ENCODE measurements around the gene MGST2. TPM values are rescaled to one million over a fixed set of nuclear protein-coding genes. Genes with fewer than 3 reads are reported as not detected.

MGST2 gene
- total RNA-seq, 2 donors from 2014 or later, result 101 to 135 TPM

GRCh38 chr4:139720806-139721205 is 55.2 kb downstream of the MGST2 start:
- H3K27ac ChIP-seq, result no peak overlapping the region
- no peaks in the 10 kb centered on the region for H3K27me3 ChIP-seq (replicated peaks; ENCODE audit: insufficient read depth)
- no peaks in the 10 kb centered on the region for H3K4me1 ChIP-seq (replicated peaks)
- DNase-seq (ENCODE audit: low spot score), result no peak
- peaks cover 0 to 4% of the 10 kb centered on the region in 2 donors for H3K36me3 ChIP-seq
- H3K9me3 ChIP-seq, result no peaks in the 10 kb centered on the region
- WGBS, result 82% methylated on average over 6 of the region's 6 CpGs
- no peak for TF ChIP-seq CTCF (IDR thresholded peaks at IDR 0.05)
- no peak for TF ChIP-seq POLR2AphosphoS5 (IDR thresholded peaks at IDR 0.05)
- no peak for TF ChIP-seq POLR2A (IDR thresholded peaks at IDR 0.05)
- no peak overlapping the region for H3K4me3 ChIP-seq
- intact Hi-C loops (cut with DNase I), result no loop called here

DNA sequence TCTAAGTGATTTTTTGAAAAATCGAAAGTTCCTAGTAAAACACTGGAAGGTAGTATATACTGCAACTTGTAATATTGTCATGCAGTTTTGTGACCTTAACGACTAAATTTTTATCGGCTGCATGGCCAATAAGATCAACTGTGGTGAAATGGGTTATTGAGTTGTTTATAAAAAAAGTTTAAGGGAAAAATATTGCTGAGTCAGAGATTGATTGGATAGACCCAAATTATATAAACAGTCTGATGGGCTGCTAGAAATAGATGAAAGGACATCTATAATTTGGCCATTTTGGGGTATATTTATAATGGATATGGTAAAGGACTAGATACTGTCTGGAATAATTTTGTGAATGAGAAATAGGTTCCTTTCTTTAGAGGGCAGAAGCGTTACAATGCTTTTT is 56.2 kb downstream of the MGST2 start:
- TF ChIP-seq CTCF (IDR thresholded peaks at IDR 0.05), result no peak
- no peaks in the 10 kb centered on the region for H3K4me1 ChIP-seq (replicated peaks)
- no peak for DNase-seq (ENCODE audit: low spot score)
- H3K27me3 ChIP-seq (replicated peaks; ENCODE audit: insufficient read depth), result no peaks in the 10 kb centered on the region
- H3K4me3 ChIP-seq, result no peak overlapping the region
- intact Hi-C loops (cut with DNase I), result no loop called here
- H3K27ac ChIP-seq, result no peak overlapping the region
- no peaks in the 10 kb centered on the region for H3K9me3 ChIP-seq
- H3K36me3 ChIP-seq, result peaks cover 0 to 4% of the 10 kb centered on the region in 2 donors
- WGBS, result 84% methylated on average over 4 of the region's 4 CpGs

DNA sequence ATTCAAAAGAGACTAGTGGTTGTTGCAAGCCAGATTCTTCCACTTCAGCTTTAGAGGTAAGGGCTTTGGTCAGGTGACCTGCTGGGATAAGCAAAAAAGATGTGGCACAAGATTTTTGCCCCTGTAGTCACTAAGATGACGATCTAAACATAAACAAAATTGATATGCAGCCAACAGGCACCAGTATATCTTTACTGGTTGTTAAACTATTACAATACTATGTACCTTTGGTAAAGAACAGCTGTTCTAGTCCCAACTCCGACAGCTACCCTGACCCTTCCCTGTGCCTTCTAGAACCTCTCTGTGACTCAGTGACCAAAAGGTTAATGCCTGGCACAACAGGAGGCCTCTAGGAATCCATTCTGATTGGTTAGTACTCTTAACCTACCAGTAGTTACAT is 59.6 kb downstream of the MGST2 start:
- intact Hi-C loops (cut with DNase I), result no loop called here
- H3K9me3 ChIP-seq, result no peaks in the 10 kb centered on the region
- H3K4me3 ChIP-seq, result no peak overlapping the region
- H3K27me3 ChIP-seq (replicated peaks; ENCODE audit: insufficient read depth), result no peaks in the 10 kb centered on the region
- no peak for DNase-seq (ENCODE audit: low spot score)
- no peaks in the 10 kb centered on the region for H3K4me1 ChIP-seq (replicated peaks)
- H3K36me3 ChIP-seq, result no peaks in the 10 kb centered on the region
- TF ChIP-seq CTCF (IDR thresholded peaks at IDR 0.05) (no peak), POLR2A (IDR thresholded peaks at IDR 0.05) (no peak), POLR2AphosphoS5 (IDR thresholded peaks at IDR 0.05) (no peak)
- WGBS, result 89% methylated on average over 2 of the region's 2 CpGs
- H3K27ac ChIP-seq, result no peak overlapping the region

DNA sequence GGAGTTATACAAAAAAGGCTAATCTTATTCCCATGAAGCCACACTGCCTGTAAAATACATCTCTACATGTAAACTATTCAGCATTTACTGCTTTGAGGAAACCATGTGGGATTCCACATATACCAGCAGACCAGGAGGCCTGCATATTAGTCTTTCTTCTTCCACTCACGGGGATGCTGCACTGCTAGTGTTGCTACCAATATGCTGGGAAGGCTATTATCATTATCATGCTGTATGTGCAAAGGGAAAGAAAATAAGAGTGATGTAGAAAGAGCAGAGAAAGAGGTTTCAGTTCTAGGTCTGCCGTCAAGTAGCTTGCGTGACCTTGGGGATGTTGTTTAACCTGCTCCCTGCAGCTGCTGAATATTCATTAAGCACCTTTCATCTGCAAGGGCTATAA is 61.0 kb downstream of the MGST2 start:
- DNase-seq (ENCODE audit: low spot score), result no peak
- Histone ChIP-seq H3K27ac (no peak overlapping the region), H3K36me3 (no peaks in the 10 kb centered on the region), H3K27me3 (replicated peaks; ENCODE audit: insufficient read depth) (no peaks in the 10 kb centered on the region), H3K4me1 (replicated peaks) (no peaks in the 10 kb centered on the region), H3K9me3 (no peaks in the 10 kb centered on the region), H3K4me3 (no peak overlapping the region)
- WGBS, result 92% methylated on average over 3 of the region's 3 CpGs
- intact Hi-C loops (cut with DNase I), result no loop called here
- no peak for TF ChIP-seq POLR2A (IDR thresholded peaks at IDR 0.05)
- no peak for TF ChIP-seq CTCF (IDR thresholded peaks at IDR 0.05)
- TF ChIP-seq POLR2AphosphoS5 (IDR thresholded peaks at IDR 0.05), result no peak

GRCh38 chr4:139728146-139728545 is 62.5 kb downstream of the MGST2 start:
- no peak for TF ChIP-seq POLR2AphosphoS5 (IDR thresholded peaks at IDR 0.05)
- TF ChIP-seq POLR2A (IDR thresholded peaks at IDR 0.05), result no peak
- TF ChIP-seq CTCF (IDR thresholded peaks at IDR 0.05), result no peak
- H3K36me3 ChIP-seq, result no peaks in the 10 kb centered on the region
- H3K4me3 ChIP-seq, result no peak overlapping the region
- 98% methylated on average over 4 of the region's 4 CpGs for WGBS
- H3K27ac ChIP-seq, result no peak overlapping the region
- DNase-seq (ENCODE audit: low spot score), result no peak
- H3K9me3 ChIP-seq, result no peaks in the 10 kb centered on the region
- intact Hi-C loops (cut with DNase I), result no loop called here
- no peaks in the 10 kb centered on the region for H3K27me3 ChIP-seq (replicated peaks; ENCODE audit: insufficient read depth)
- H3K4me1 ChIP-seq (replicated peaks), result no peaks in the 10 kb centered on the region

Measured in prostate gland (tissue), 2 donors.